Suprapubic skin (tissue), 4 donors: ENCODE results near the gene CDHR3.

Experiments
- POLR2A ChIP-seq, 2 donors: fragments of 450-650 bp; IDR thresholded peaks; one replicate each; pipeline ENCODE4 v1.6.1; 2017; ENCODE audit warnings: antibody characterized with exemption in 2 of 2, mild to moderate bottlenecking in 2 of 2, moderate library complexity in 2 of 2
- POLR2AphosphoS5 ChIP-seq, 3 donors: sonication (generic); formaldehyde crosslinking; IDR thresholded peaks; one replicate each; pipeline ENCODE4 v1.6.1; 2017; ENCODE audit warnings: antibody characterized with exemption in 3 of 3
- TF ChIP-seq, protein P1 (sequence below), 2 donors: fragments of 200-600 bp in 1 of 2; fragments of 450-650 bp in 1 of 2; sonication (generic) in 1 of 2; IDR thresholded peaks; one replicate each; pipeline ENCODE4 v1.5.1; 2016 to 2019; ENCODE audit warnings: antibody characterized with exemption in 2 of 2, mild to moderate bottlenecking in 1 of 2, moderate library complexity in 1 of 2

GRCh38 chr7:105963038-105963667, at the start of gene CDHR3:
- no peak for TF ChIP-seq POLR2A (IDR thresholded peaks at IDR 0.05)
- TF ChIP-seq POLR2AphosphoS5 (IDR thresholded peaks at IDR 0.05), result no peak
- TF ChIP-seq, protein P1, sequence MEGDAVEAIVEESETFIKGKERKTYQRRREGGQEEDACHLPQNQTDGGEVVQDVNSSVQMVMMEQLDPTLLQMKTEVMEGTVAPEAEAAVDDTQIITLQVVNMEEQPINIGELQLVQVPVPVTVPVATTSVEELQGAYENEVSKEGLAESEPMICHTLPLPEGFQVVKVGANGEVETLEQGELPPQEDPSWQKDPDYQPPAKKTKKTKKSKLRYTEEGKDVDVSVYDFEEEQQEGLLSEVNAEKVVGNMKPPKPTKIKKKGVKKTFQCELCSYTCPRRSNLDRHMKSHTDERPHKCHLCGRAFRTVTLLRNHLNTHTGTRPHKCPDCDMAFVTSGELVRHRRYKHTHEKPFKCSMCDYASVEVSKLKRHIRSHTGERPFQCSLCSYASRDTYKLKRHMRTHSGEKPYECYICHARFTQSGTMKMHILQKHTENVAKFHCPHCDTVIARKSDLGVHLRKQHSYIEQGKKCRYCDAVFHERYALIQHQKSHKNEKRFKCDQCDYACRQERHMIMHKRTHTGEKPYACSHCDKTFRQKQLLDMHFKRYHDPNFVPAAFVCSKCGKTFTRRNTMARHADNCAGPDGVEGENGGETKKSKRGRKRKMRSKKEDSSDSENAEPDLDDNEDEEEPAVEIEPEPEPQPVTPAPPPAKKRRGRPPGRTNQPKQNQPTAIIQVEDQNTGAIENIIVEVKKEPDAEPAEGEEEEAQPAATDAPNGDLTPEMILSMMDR (IDR thresholded peaks at IDR 0.05), result no peak
